Hematopoietic multipotent progenitor cell treated with erythropoietin and hydrocortisone succinate and interleukin-3 and kit ligand, for 15 days (in vitro differentiated cells): ENCODE measurements around the gene REEP3.

Experiments used
- DNase-seq: peaks from one replicate; pipeline ENCODE4 v3.0.0-alpha.2; 2015; ENCODE audit warnings: low spot score

Gene REEP3

DNA sequence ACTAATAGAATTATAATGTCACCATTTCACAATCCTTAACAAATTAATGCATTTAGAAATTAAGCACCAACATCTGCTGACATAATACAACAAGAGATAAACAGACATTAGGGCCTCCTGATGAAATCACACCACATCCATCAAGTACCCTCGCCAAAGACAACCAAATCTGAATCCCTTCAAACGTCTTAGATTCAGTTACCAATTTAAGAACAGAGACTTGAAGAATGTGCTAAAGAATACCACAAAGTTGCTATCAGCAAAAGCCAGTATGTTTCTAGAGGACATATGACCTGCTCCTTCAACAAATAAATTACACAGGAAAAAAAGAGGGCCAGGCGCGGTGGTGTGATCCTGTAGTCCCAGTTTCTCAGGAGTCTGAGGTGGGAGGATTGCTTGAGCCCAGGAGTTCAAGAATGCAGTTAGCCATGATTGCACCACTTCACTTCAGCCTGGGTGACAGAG is 144.5 kb downstream of the REEP3 start:
- DNase-seq = no peak

DNA sequence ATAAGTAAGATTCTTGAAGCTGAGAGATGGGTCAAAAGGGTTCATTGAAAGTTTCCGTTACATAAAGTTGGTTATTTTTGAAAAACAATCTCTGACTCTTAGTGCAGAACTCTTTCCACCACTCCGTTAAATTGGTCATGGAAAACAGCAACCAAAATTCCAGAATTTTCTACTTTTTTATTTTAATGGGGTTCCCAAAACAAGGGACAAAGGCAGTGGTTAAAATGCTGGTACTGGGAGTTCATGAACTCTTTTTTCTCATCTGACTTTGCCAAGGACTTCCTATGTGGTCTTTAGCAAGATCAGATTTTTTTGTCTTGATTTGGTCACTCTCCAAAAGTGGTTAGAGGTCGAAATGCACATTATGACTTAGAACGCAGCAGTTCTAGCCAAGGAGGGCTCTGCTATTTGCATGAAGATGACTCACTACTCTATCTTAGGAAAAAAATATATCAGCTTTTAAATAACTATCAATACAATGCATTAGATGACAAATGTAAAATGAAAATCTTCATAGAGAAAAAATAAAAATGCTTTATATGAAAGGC is 145.7 kb downstream of the REEP3 start:
- DNase-seq = no peak

DNA sequence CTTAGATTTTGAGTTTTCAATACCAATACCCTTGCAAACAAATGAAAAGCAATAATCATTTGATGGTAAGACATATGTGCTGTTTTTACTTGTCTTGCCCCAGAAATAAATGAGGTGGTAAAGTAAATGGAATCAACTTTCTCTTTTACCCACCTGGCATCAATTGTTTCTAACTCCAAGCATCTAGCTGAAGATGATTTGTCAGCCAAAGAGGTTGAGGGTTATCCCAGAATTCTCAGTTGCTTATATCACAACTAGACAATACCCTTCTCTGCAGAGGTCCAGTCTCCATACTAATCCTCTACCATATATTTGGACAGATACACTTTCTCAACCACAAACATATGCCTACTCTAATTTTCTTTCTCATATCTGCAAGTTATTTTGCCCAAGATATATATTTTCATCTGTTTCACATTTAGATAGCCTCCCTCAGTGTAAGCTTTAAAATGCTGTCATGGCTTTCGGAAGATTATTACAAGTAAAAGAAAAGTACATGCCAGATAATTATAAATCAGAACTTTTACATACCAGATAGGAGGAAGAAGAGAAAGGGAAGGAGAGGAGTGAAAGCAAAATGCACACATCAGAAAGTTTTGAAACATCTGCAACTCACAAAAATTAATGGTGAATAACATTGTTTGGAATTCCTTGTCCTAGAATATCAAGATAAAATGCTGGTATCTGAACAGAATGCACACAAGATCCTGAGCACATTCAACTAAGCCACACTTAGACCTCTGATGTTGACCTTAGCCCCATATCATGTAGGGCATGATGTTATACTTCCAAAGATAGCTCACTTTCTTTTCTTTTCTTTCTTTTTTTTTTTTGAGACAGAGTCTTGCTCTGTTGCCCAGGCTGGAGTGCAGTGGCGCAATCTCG is 146.6 kb downstream of the REEP3 start:
- DNase-seq = no peak

DNA sequence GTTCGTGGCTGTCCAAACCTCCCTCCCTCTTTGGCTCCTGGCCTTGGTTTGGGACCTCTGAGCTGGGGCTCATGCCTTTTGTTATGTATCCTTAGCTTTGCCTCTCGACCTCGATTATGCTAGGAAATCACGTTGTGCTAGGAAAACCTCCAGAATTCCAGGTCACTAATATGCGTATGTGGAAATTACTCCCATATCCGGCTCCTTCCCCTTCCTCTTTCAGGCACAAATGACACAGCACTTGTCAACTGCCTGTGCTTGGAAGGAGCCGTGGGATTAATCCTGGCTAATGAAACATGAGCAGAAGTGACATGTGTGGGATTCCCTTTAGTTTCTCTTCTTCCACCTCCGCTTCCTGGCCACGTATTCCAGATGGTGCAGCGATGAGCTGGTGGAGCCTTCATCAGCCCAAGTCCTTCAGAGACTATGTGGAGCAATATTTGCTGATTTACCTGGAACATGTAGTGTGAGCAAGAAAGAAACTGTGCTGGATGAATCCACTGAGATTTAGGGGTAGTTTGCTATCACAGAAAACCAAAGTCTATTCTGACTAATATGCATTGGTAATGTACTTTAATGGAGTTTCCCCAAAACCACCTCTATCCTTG is 149.2 kb downstream of the REEP3 start:
- no peak for DNase-seq

DNA sequence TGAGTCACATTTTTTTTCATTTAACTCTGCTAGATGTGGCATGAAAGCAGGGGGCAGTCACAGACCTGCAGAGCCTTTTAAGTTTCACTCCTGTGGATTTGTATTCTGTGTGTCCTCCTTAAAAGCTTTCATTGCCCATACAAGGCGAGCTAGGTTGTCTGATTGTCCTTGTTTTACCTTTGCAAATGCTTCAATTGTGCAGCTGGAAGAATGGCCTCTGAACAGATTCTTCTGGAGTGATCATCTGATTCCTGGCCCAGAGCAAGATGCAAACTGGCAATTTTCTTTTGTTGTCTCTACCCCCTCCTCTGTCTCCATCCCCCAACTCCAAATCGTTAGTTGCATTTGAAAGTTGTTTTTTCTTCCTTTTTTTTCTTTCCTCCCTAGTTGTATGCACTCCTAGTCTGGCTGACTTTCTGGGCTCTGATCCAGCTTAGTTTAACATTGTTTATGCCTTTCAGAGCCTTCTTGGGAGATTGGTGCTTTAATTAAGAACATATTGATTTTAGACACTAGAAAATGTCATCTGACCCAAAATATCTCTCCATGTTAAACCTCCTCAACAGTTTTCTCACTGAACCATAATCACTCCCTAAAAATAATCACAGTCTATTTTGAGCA is 150.2 kb downstream of the REEP3 start:
- no peak for DNase-seq

DNA sequence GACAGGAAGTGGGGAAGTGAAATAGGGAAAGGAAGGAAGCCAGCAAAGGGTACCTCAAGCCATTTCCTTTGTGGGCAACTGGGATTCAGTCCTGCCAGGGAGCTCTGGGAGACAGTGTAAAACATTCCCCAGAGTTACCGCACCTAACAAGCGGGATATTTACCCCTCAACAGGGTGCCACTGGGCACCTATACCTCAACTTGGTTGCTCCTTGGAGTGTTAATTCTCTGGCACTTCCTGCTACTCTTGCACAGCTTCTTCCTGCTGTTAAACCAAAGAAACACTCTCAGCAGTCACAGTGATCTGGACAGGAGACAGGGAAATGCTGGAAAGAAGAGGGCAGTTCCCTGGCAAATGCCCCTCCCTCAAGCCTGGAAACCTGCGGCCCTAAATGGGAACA is 151.3 kb downstream of the REEP3 start:
- DNase-seq = no peak

DNA sequence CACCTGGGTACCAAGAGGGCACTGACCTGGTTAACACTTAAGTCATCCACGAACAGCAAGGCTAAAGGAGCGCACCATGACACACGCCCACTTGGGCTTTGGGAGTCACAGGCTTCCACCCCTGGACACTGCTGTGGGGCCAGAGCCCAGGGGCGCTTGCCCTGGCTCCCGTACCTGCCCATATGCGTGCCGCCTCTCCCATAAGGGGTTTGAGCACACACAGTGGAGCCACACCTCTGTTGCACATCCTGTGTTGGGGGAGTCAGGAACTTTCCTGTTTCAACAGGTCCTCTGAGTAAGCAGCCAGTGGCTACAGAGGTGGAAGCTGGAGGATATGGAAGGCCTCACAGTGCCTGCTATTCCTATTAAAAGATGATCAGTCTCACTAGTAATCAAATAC is 152.0 kb downstream of the REEP3 start:
- no peak for DNase-seq

DNA sequence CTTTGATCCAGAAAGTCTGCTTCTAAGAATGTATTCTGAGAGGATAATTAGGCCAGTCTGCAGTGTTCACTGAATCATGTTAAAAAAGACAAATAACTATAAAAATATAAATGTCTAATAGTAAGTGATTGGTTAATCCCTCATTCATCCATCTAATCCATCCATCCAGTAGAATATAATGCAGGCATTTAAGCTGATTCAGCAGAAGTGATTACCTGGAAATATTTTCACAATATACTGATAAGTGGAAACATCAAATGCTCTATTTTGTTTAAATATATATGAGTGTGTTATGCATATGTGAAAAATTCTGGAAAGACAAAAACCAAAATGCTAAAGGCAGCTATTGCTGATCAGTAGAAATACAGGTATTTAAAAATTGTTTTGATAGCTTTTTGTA is 152.6 kb downstream of the REEP3 start:
- DNase-seq = no peak
